Urinary bladder (tissue), 4 donors: ENCODE results near the gene ANKFN1. TPM values are rescaled to one million over a fixed set of nuclear protein-coding genes. Genes with fewer than 3 reads are reported as not detected.

Source experiments
- DNase-seq: peaks from one replicate; pipeline ENCODE4 v3.0.0-alpha.2; 2015; ENCODE audit errors: extremely low spot score
- H3K27ac ChIP-seq: one replicate; pipeline ENCODE4 v1.5.1; 2013; ENCODE audit warnings: low read depth, mild to moderate bottlenecking, moderate library complexity
- H3K36me3 ChIP-seq: one replicate; pipeline ENCODE4 v1.6.1; 2013; ENCODE audit warnings: mild to moderate bottlenecking, moderate library complexity; ENCODE audit not compliant: insufficient read depth
- H3K4me1 ChIP-seq: one replicate; pipeline ENCODE4 v1.6.1; 2013; ENCODE audit warnings: mild to moderate bottlenecking, moderate library complexity; ENCODE audit not compliant: insufficient read depth
- H3K4me3 ChIP-seq: one replicate; pipeline ENCODE4 v1.5.1; 2013; ENCODE audit warnings: low read depth, low read length
- WGBS: extraction: QIAGEN DNeasy Blood & Tissue Kit; methylation state at CpG from one replicate; pipeline ENCODE4 v1.1.7; 2013; 5-methylcytosine and 5-hydroxymethylcytosine counted together
- polyA plus RNA-seq: library from polyadenylated mRNA; stranded (reverse); fragments of 200-250 nt; gene quantifications from one replicate; pipeline ENCODE4 v1.2.3, GENCODE V29; 2013
- total RNA-seq: library from RNA; depleted of rRNA; stranded (reverse); fragments of >200 nt; gene quantifications from one replicate; pipeline ENCODE4 v1.2.3, GENCODE V29; 2014
- donor health status: healthy with polysubstance abuse.
- donor health status: healthy.

ANKFN1 gene
- total RNA-seq (8.0 TPM), polyA plus RNA-seq (1.1 TPM)

- 53% methylated on average over 11 of the region's 11 CpGs for WGBS
- H3K4me3 ChIP-seq = no peak within 1 kb of the TSS
- H3K4me1 ChIP-seq = peaks cover 2% of the 10 kb centered on the region
- no peaks in the 10 kb centered on the region for H3K36me3 ChIP-seq
- no peak for DNase-seq
- peak within 1 kb of the TSS; percentile 66 for H3K27ac ChIP-seq
These were observed at the start of gene ANKFN1 for GRCh38 chr17:56152874-56153602. Gene ANKFN1 (plus strand): TSS chr17:56153475. CDS start chr17:56212668, 59,193 bp downstream.

- H3K4me3 ChIP-seq = no peak overlapping the region
- 83% methylated on average over 2 of the region's 2 CpGs for WGBS
- DNase-seq = no peak
- no peaks in the 10 kb centered on the region for H3K36me3 ChIP-seq
- no peak overlapping the region for H3K27ac ChIP-seq
- no peaks in the 10 kb centered on the region for H3K4me1 ChIP-seq
These were observed 44.4 kb upstream of the ANKFN1 start for GRCh38 chr17:56108811-56109284.

GRCh38 chr17:56109836-56110235, 43.4 kb upstream of the ANKFN1 start:
- Histone ChIP-seq H3K36me3 (no peaks in the 10 kb centered on the region), H3K27ac (no peak overlapping the region), H3K4me3 (no peak overlapping the region), H3K4me1 (no peaks in the 10 kb centered on the region)
- DNase-seq = no peak
- WGBS = 86% methylated on average over 3 of the region's 3 CpGs

GRCh38 chr17:56110463-56111135, 42.7 kb upstream of the ANKFN1 start:
- no peak for DNase-seq
- Histone ChIP-seq H3K4me3 (no peak overlapping the region), H3K4me1 (no peaks in the 10 kb centered on the region), H3K36me3 (no peaks in the 10 kb centered on the region), H3K27ac (no peak overlapping the region)
- WGBS = 90% methylated on average over 4 of the region's 4 CpGs

GRCh38 chr17:56111706-56112485, 41.4 kb upstream of the ANKFN1 start:
- DNase-seq = no peak
- no peaks in the 10 kb centered on the region for H3K4me1 ChIP-seq
- H3K36me3 ChIP-seq = no peaks in the 10 kb centered on the region
- H3K4me3 ChIP-seq = no peak overlapping the region
- 56% methylated on average over 3 of the region's 3 CpGs for WGBS
- H3K27ac ChIP-seq = peak overlapping the region; percentile 2

- Histone ChIP-seq H3K27ac (no peak overlapping the region), H3K36me3 (no peaks in the 10 kb centered on the region), H3K4me1 (no peaks in the 10 kb centered on the region), H3K4me3 (no peak overlapping the region)
- no peak for DNase-seq
- WGBS = 59% methylated on average over 2 of the region's 2 CpGs
These were observed 39.8 kb upstream of the ANKFN1 start for GRCh38 chr17:56113486-56113885.

GRCh38 chr17:56114469-56114868, 38.8 kb upstream of the ANKFN1 start:
- Histone ChIP-seq H3K4me1 (no peaks in the 10 kb centered on the region), H3K4me3 (no peak overlapping the region), H3K36me3 (no peaks in the 10 kb centered on the region), H3K27ac (no peak overlapping the region)
- WGBS = 36% methylated on average over 1 of the region's 1 CpG
- DNase-seq = no peak

- Histone ChIP-seq H3K36me3 (no peaks in the 10 kb centered on the region), H3K27ac (no peak overlapping the region), H3K4me3 (no peak overlapping the region), H3K4me1 (no peaks in the 10 kb centered on the region)
- no peak for DNase-seq
- 71% methylated on average over 2 of the region's 2 CpGs for whole genome bisulfite sequencing
These were observed 34.1 kb upstream of the ANKFN1 start for GRCh38 chr17:56119191-56119590.

- no peak overlapping the region for H3K4me3 ChIP-seq
- DNase-seq = no peak
- H3K36me3 ChIP-seq = no peaks in the 10 kb centered on the region
- H3K27ac ChIP-seq = no peak overlapping the region
- 75% methylated on average over 4 of the region's 4 CpGs for WGBS
- no peaks in the 10 kb centered on the region for H3K4me1 ChIP-seq
These were observed 33.3 kb upstream of the ANKFN1 start for GRCh38 chr17:56119936-56120335.

GRCh38 chr17:56121191-56122051, 31.9 kb upstream of the ANKFN1 start:
- WGBS = 83% methylated on average over 9 of the region's 9 CpGs
- DNase-seq = no peak
- no peaks in the 10 kb centered on the region for H3K4me1 ChIP-seq
- H3K4me3 ChIP-seq = no peak overlapping the region
- H3K27ac ChIP-seq = no peak overlapping the region
- no peaks in the 10 kb centered on the region for H3K36me3 ChIP-seq

- WGBS = 46% methylated on average over 14 of the region's 14 CpGs
- no peak overlapping the region for H3K27ac ChIP-seq
- no peak overlapping the region for H3K4me3 ChIP-seq
- H3K4me1 ChIP-seq = no peaks in the 10 kb centered on the region
- DNase-seq = no peak
- H3K36me3 ChIP-seq = no peaks in the 10 kb centered on the region
These were observed 27.1 kb upstream of the ANKFN1 start for GRCh38 chr17:56125830-56126819.

GRCh38 chr17:56130026-56130425, 23.2 kb upstream of the ANKFN1 start:
- Histone ChIP-seq H3K4me3 (no peak overlapping the region), H3K4me1 (no peaks in the 10 kb centered on the region), H3K27ac (no peak overlapping the region), H3K36me3 (no peaks in the 10 kb centered on the region)
- 85% methylated on average over 9 of the region's 9 CpGs for WGBS
- DNase-seq = no peak
